ENCODE data around the gene GHDC. TPM values are rescaled to one million over a fixed set of nuclear protein-coding genes. Genes with fewer than 3 reads are reported as not detected.
"Not testable (repeated sequence)": the region's sequence is repeated elsewhere in the genome, so short reads cannot be mapped to it uniquely, and the experiment has no call there.

GHDC gene
- total RNA-seq, 4 donors from 2014 or later = 10.8 to 34.6 (median 32.2) TPM

DNA sequence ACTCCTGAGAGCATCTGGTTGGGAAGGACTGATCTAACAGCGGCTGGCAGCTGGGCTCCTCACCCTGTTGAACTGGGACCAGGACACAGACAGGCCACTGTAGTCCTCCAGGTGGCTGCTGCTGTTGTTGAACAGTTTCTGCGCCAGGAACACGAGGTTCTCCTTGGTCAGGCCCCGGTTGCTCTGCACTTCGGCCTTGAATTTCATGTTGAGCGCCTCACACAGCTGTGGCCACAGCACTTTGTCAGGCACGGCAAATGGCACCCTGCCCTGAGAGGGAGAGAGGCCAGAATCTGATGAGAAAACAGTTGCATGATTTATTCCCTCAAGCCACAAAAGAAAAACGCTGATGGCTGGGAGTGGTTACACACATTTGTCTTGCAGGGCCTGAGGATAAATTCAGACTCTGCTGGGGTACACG lies 17.6 kb upstream of the GHDC start:
- intact Hi-C loops (cut with DNase I; ENCODE audit: low total_unique reads); H3K27me3 ChIP-seq; H3K9me3 ChIP-seq; H3K4me3 ChIP-seq; H3K4me1 ChIP-seq; in situ Hi-C loops (cut with MboI; ENCODE audit: low pct_ligation_motif_present in 1 of 4, low pct_unique_long_range_greater_than_20kb in 1 of 4, low sequenced_read_pairs in 3 of 4): not testable (repeated sequence)
- peak; percentile 45 for DNase-seq
- peak overlapping the region; percentile 9 to 65 (median 34) for H3K27ac ChIP-seq
- WGBS, 2 donors (ENCODE audit: low coverage in 1 of 2) = 52% methylated on average over 9 of the region's 9 CpGs; no CpG with 5 or more reads in 1 of the 2 donors
- TF ChIP-seq POLR2AphosphoS5 (IDR thresholded peaks at IDR 0.05) = peak in 2 of 3 donors; percentile 44 to 48
- peaks cover 0 to 61% (median 22%) of the 10 kb centered on the region in 4 donors for H3K36me3 ChIP-seq

DNA sequence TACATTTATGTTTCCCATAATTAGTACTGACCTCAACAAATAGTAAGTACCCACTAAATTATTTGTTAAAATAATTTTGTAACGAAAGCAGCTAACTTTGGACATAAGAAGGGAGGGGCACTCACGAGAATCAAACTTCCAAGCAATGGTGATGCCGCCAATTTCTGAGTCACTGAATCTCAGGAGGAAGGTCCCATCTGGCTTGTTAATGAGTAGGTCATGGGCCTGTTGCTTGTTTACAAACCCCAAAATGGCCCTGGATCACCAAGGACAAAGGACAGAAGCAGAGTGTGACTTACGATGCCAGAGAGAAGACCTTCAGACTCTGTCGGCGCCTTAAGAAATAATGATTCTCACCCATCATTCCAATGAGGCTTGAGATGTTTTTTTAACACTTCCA lies 15.8 kb upstream of the GHDC start:
- peaks cover 0 to 51% (median 23%) of the 10 kb centered on the region in 4 donors for H3K36me3 ChIP-seq
- H3K27ac ChIP-seq = no peak overlapping the region
- H3K27me3 ChIP-seq = no peaks in the 10 kb centered on the region
- in situ Hi-C loops (cut with MboI; ENCODE audit: low pct_ligation_motif_present in 1 of 4, low pct_unique_long_range_greater_than_20kb in 1 of 4, low sequenced_read_pairs in 3 of 4) (no loop called here), intact Hi-C loops (cut with DNase I; ENCODE audit: low total_unique reads) (no loop called here)
- peaks cover 0 to 3% (median 1%) of the 10 kb centered on the region in 4 donors for H3K4me1 ChIP-seq
- no peak for TF ChIP-seq EP300 (IDR thresholded peaks at IDR 0.05; ENCODE audit: low read depth)
- TF ChIP-seq, protein P1, sequence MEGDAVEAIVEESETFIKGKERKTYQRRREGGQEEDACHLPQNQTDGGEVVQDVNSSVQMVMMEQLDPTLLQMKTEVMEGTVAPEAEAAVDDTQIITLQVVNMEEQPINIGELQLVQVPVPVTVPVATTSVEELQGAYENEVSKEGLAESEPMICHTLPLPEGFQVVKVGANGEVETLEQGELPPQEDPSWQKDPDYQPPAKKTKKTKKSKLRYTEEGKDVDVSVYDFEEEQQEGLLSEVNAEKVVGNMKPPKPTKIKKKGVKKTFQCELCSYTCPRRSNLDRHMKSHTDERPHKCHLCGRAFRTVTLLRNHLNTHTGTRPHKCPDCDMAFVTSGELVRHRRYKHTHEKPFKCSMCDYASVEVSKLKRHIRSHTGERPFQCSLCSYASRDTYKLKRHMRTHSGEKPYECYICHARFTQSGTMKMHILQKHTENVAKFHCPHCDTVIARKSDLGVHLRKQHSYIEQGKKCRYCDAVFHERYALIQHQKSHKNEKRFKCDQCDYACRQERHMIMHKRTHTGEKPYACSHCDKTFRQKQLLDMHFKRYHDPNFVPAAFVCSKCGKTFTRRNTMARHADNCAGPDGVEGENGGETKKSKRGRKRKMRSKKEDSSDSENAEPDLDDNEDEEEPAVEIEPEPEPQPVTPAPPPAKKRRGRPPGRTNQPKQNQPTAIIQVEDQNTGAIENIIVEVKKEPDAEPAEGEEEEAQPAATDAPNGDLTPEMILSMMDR (IDR thresholded peaks at IDR 0.05) = no peak
- no peak for TF ChIP-seq POLR2A (IDR thresholded peaks at IDR 0.05)
- no peak for TF ChIP-seq POLR2AphosphoS5 (IDR thresholded peaks at IDR 0.05)
- WGBS, 2 donors (ENCODE audit: low coverage in 1 of 2) = 92 to 95% methylated on average over 6 of the region's 6 CpGs
- H3K4me3 ChIP-seq = no peak overlapping the region
- no peaks in the 10 kb centered on the region for H3K9me3 ChIP-seq
- DNase-seq = no peak

DNA sequence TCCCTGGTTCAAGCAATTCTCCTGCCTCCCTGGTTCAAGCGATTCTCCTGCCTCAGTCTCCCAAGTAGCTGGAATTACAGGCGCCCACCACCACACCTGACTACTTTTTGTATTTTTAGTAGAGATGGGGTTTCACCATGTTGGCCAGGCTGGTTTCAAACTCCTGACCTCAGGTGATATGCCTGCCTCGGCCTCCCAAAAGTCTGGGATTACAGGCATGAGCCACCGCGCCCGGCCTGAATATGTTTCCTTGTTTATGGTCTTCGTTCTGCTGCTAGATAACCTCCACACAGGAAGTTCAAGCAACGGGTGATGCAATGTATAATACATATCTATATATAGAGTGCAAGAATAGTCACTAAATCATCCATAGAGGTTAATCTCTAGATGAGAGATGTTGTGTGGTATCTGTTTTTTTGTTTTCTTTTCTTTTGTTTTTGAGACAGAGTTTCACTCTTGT lies 11.9 kb upstream of the GHDC start:
- H3K27ac ChIP-seq; DNase-seq; H3K4me3 ChIP-seq; H3K4me1 ChIP-seq; in situ Hi-C loops (cut with MboI; ENCODE audit: low pct_ligation_motif_present in 1 of 4, low pct_unique_long_range_greater_than_20kb in 1 of 4, low sequenced_read_pairs in 3 of 4); H3K27me3 ChIP-seq; H3K9me3 ChIP-seq: not testable (repeated sequence)
- intact Hi-C loops (cut with DNase I; ENCODE audit: low total_unique reads) = loop anchor here (10.0 kb wide), 1 partner anchor 1989 kb away; the partner anchor contains the start of gene ATXN7L3
- 75 to 80% methylated on average over 7 to 8 of the region's 8 CpGs for WGBS, 2 donors (ENCODE audit: low coverage in 1 of 2)
- peaks cover 0 to 57% (median 21%) of the 10 kb centered on the region in 4 donors for H3K36me3 ChIP-seq

DNA sequence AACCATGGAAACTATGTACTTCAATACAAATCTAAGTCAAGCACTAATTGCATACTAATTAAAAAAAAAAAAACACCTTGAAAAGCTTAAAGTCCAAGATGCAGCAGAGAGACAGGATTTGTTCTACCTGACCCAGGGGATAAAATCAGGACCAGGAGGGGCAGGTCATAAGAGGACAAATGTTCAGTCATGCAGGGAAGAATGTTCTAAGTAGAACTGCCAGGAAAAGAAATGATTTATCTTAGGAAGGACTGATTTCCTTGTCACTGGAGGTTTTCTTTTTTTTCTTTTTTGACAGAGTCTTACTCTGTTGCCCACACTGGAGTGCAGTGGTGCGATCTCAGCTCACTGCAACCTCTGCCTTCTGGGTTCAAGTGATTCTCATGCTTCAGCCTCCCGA lies 9.1 kb upstream of the GHDC start:
- no peak for DNase-seq
- Histone ChIP-seq H3K27me3 (no peaks in the 10 kb centered on the region), H3K4me1 (peaks cover 0 to 15% (median 7%) of the 10 kb centered on the region in 4 donors), H3K36me3 (peaks cover 0 to 41% (median 10%) of the 10 kb centered on the region in 4 donors), H3K27ac (no peak overlapping the region), H3K4me3 (no peak overlapping the region), H3K9me3 (no peaks in the 10 kb centered on the region)
- intact Hi-C loops (cut with DNase I; ENCODE audit: low total_unique reads) (loop anchor here (10.0 kb wide), 1 partner anchor 1991 kb away; the partner anchor contains the start of gene ATXN7L3), in situ Hi-C loops (cut with MboI; ENCODE audit: low pct_ligation_motif_present in 1 of 4, low pct_unique_long_range_greater_than_20kb in 1 of 4, low sequenced_read_pairs in 3 of 4) (no loop called here)
- TF ChIP-seq EP300 (IDR thresholded peaks at IDR 0.05; ENCODE audit: low read depth) (no peak), POLR2A (IDR thresholded peaks at IDR 0.05) (no peak), POLR2AphosphoS5 (IDR thresholded peaks at IDR 0.05) (no peak)
- TF ChIP-seq, protein P1 (IDR thresholded peaks at IDR 0.05) = no peak
- 100% methylated on average over 1 to 2 of the region's 2 CpGs for WGBS, 2 donors (ENCODE audit: low coverage in 1 of 2)

DNA sequence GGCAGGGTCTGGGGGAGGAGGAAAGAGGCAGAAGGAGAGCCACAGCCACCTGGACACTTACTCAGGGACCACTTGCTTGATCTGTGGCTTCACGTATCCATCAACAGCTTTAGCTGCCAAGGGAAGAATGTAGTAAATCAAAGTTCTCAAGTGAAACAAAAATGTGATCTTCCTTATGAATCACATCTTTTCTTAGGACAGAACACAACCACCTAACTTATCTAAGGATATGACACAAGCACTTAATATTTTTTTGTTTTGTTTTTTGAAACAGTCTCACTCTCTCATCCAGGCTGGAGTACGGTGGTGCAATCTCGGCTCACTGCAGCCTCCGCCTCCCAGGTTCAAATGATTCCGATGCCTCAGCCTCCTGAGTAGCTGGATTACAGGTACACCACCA lies 8.4 kb upstream of the GHDC start:
- Histone ChIP-seq H3K4me3 (no peak overlapping the region), H3K9me3 (no peaks in the 10 kb centered on the region), H3K36me3 (peaks cover 0 to 40% (median 10%) of the 10 kb centered on the region in 4 donors), H3K27ac (no peak overlapping the region), H3K4me1 (peaks cover 0 to 15% (median 7%) of the 10 kb centered on the region in 4 donors), H3K27me3 (no peaks in the 10 kb centered on the region)
- intact Hi-C loops (cut with DNase I; ENCODE audit: low total_unique reads) (loop anchor here (10.0 kb wide), 1 partner anchor 1992 kb away; the partner anchor contains the start of gene ATXN7L3), in situ Hi-C loops (cut with MboI; ENCODE audit: low pct_ligation_motif_present in 1 of 4, low pct_unique_long_range_greater_than_20kb in 1 of 4, low sequenced_read_pairs in 3 of 4) (no loop called here)
- TF ChIP-seq EP300 (IDR thresholded peaks at IDR 0.05; ENCODE audit: low read depth) (no peak), POLR2A (IDR thresholded peaks at IDR 0.05) (no peak), POLR2AphosphoS5 (IDR thresholded peaks at IDR 0.05) (no peak)
- TF ChIP-seq, protein P1 (IDR thresholded peaks at IDR 0.05) = no peak
- WGBS, 2 donors (ENCODE audit: low coverage in 1 of 2) = 94 to 97% methylated on average over 4 to 5 of the region's 5 CpGs
- no peak for DNase-seq

Data from transverse colon (tissue), 4 donors.